K562 (cell line): ENCODE data around the gene BMS1. TPM values are rescaled to one million over a fixed set of nuclear protein-coding genes. Genes with fewer than 3 reads are reported as not detected.

Experiments
- ATAC-seq: fragments of 200-7000 bp; cut with Tn5 transposase; 3 replicates; pipeline ENCODE4 v1.9.1; 2020; ENCODE audit warnings: moderate library complexity
- BruUV-seq: library from RNA; stranded (reverse); fragments of 400-500 nt; replicated peaks from 2 replicates; lab custom pipeline; 2021; lab: Mats Ljungman, UMichigan
- CTCF ChIA-PET: fragments of 300-600 bp; formaldehyde crosslinking; extraction: SDS; loops from one replicate; lab custom pipeline; 2021; ENCODE audit warnings: low intra/inter-chr PET ratio; lab: Yijun Ruan, JAX
- POLR2A ChIA-PET: fragments of 300-600, 350-650 bp; sonication (Branson Sonifier 250); formaldehyde crosslinking; extraction: SDS; loops from one replicate; lab custom pipeline; 2021; ENCODE audit warnings: antibody characterized with exemption, inconsistent platforms; lab: Yijun Ruan, JAX
- DNase-seq, 4 experiments: peaks; one replicate each; pipeline versions ENCODE4 v3.0.0 to v3.0.0-alpha.2; 2011 to 2018; ENCODE audit warnings: low spot score in 3 of 4, mixed read lengths in 3 of 4; ENCODE audit errors: extremely low read depth in 1 of 4
- FAIRE-seq: peaks from 2 replicates; lab custom pipeline; 2011; peaks lifted over from hg19 to GRCh38; lab: Jason Lieb, UNC
- H2AFZ ChIP-seq: 2 replicates; pipeline ENCODE4 v1.6.0; 2011; ENCODE audit warnings: low read depth, low read length, control low read depth, inconsistent platforms
- H3K27ac ChIP-seq: fragments of 200-600 bp; 3 replicates; pipeline ENCODE4 v1.8.0; 2011; ENCODE audit warnings: low read depth, mild to moderate bottlenecking, control low read depth, inconsistent platforms, low read length, moderate library complexity, mixed read lengths; ENCODE audit errors: extremely low read depth
- H3K27me3 ChIP-seq, 2 experiments: fragments of 300-600 bp in 1 of 2; 2 replicates in 1 of 2; 3 replicates in 1 of 2; pipeline versions ENCODE4 v1.6.0 to v1.8.0; 2011; ENCODE audit warnings: inconsistent platforms in 2 of 2, low read length in 2 of 2, mild to moderate bottlenecking in 1 of 2, mixed read lengths in 1 of 2, moderate library complexity in 1 of 2; ENCODE audit not compliant: control insufficient read depth in 2 of 2, insufficient read depth in 2 of 2
- H3K36me3 ChIP-seq: fragments of 300-600 bp; 3 replicates; pipeline ENCODE4 v1.8.0; 2011; ENCODE audit warnings: mild to moderate bottlenecking, low read length, inconsistent platforms; ENCODE audit not compliant: control insufficient read depth, insufficient read depth
- H3K4me1 ChIP-seq, 2 experiments: fragments of 200-600 bp in 1 of 2; replicated peaks in 1 of 2; 2 replicates in 1 of 2; 3 replicates in 1 of 2; pipeline versions ENCODE4 v1.5.1 to v1.8.0; 2011; ENCODE audit warnings: inconsistent platforms in 2 of 2, low read length in 2 of 2, mild to moderate bottlenecking in 1 of 2, mixed read lengths in 1 of 2, moderate library complexity in 1 of 2; ENCODE audit not compliant: control insufficient read depth in 2 of 2, insufficient read depth in 2 of 2
- H3K4me2 ChIP-seq: 2 replicates; pipeline ENCODE4 v1.6.1; 2011; ENCODE audit warnings: low read length, control low read depth, inconsistent platforms, mixed read lengths; ENCODE audit not compliant: insufficient read depth
- H3K4me3 ChIP-seq: fragments of 200-600 bp; sonication (generic), shearing (Covaris generic); 2 replicates; pipeline ENCODE4 v1.5.1; 2016; ENCODE audit warnings: control low read depth, inconsistent platforms
- H3K79me2 ChIP-seq: fragments of 200-600 bp; 3 replicates; pipeline ENCODE4 v1.8.0; 2011; ENCODE audit warnings: low read length, inconsistent platforms; ENCODE audit not compliant: control insufficient read depth, insufficient read depth
- H3K9ac ChIP-seq, 2 experiments: 2 replicates each; pipeline versions ENCODE4 v1.6.0 to v1.6.1; 2011; ENCODE audit warnings: low read depth in 2 of 2, low read length in 2 of 2, control low read depth in 1 of 2, inconsistent platforms in 1 of 2, mild to moderate bottlenecking in 1 of 2, mixed read lengths in 1 of 2; ENCODE audit not compliant: insufficient read depth in 1 of 2
- H3K9me1 ChIP-seq: one replicate; pipeline ENCODE4 v1.6.0; 2011; ENCODE audit warnings: inconsistent platforms, mild to moderate bottlenecking, low read length, moderate library complexity; ENCODE audit not compliant: control insufficient read depth, insufficient read depth
- H3K9me3 ChIP-seq: replicated peaks from 2 replicates; pipeline ENCODE4 v1.5.1; 2011; ENCODE audit warnings: low read depth, low read length, inconsistent platforms; ENCODE audit not compliant: control insufficient read depth, insufficient read depth
- H4K20me1 ChIP-seq: replicated peaks from 2 replicates; pipeline ENCODE4 v1.6.1; 2011; ENCODE audit warnings: low read length, inconsistent platforms, mixed read lengths; ENCODE audit not compliant: control insufficient read depth, insufficient read depth
- BRCA1 ChIP-seq, 2 experiments: fragments of 450-650 bp in 1 of 2; sonication (generic) in 1 of 2; formaldehyde crosslinking in 1 of 2; IDR thresholded peaks; 2 replicates each; pipeline versions ENCODE4 v1.5.0 to v1.6.1; 2017 to 2020; ENCODE audit warnings: mild to moderate bottlenecking in 1 of 2, missing genetic modification reagents in 1 of 2
- CBX8 ChIP-seq: fragments of 200-600 bp; sonication (generic); IDR thresholded peaks from 2 replicates; pipeline ENCODE4 v1.6.1; 2012; ENCODE audit warnings: borderline replicate concordance, mixed run types, low read depth, mild to moderate bottlenecking, moderate library complexity, mixed read lengths, low read length, control low read depth, inconsistent platforms; ENCODE audit not compliant: poor library complexity, severe bottlenecking; ENCODE audit errors: extremely low read depth
- KLF16 ChIP-seq: IDR thresholded peaks from 2 replicates; pipeline ENCODE4 v1.6.1; 2016; ENCODE audit warnings: antibody characterized with exemption
- ZBTB40 ChIP-seq, 2 experiments: fragments of 450-650 bp in 1 of 2; sonication (generic) in 1 of 2; formaldehyde crosslinking in 1 of 2; IDR thresholded peaks; 2 replicates each; pipeline versions ENCODE4 v1.7.1 to v1.9.0; 2016 to 2022; ENCODE audit warnings: inconsistent platforms in 1 of 2, mild to moderate bottlenecking in 1 of 2, missing genetic modification reagents in 1 of 2
- ZC3H8 ChIP-seq: fragments of 450-650 bp; IDR thresholded peaks from 2 replicates; pipeline ENCODE4 v1.6.1; 2017
- WGBS: fragments of 100-300 bp; shearing (Covaris generic); methylation state at CpG from one replicate; pipeline ENCODE4 v1.1.6; 2016; ENCODE audit warnings: low coverage, mixed read lengths; ENCODE audit not compliant: insufficient coverage; ENCODE audit errors: missing lambda C conversion rate; 5-methylcytosine and 5-hydroxymethylcytosine counted together
- in situ Hi-C: fragments of 300-500 bp; cut with MboI; formaldehyde crosslinking; loops from 4 replicates; pipeline ENCODE4 v1.15.0; 2018; ENCODE audit warnings: inconsistent platforms, mixed read lengths
- intact Hi-C: fragments of 100-400 bp; cut with micrococcal nuclease; formaldehyde crosslinking; loops from 2 replicates; pipeline ENCODE4 v1.14.2; 2022
- polyA plus RNA-seq, 8 experiments: library from polyadenylated mRNA; depleted of rRNA in 4 of 8; stranded (reverse) in 5 of 8; unstranded in 3 of 8; fragments of >200 nt; fragmentation: Nextera tagmentation in 2 of 8; fragmentation: Illumina TruSeq in 1 of 8; extraction: Ambion mirVana in 2 of 8; extraction: Trizol in 1 of 8; gene quantifications; 2 replicates each; pipeline versions ENCODE4 v1.2.1 to v1.2.3, GENCODE V29; 2011 to 2014; ENCODE audit warnings: inconsistent platforms in 1 of 8, missing spikeins in 1 of 8
- total RNA-seq, 7 experiments: library from RNA; depleted of rRNA in 6 of 7; stranded (reverse); fragments of >200 nt in 6 of 7; fragmentation: Illumina TruSeq in 2 of 7; extraction: Trizol in 2 of 7; gene quantifications; 2 replicates each; pipeline versions ENCODE4 v1.2.1 to v1.2.3, GENCODE V29; 2011 to 2021; ENCODE audit warnings: low replicate concordance in 1 of 7

The BMS1 gene
- total and polyA plus RNA-seq, 9 of the 15 experiments (the other 6 are each of a cell fraction or from before 2014, with no cell fraction given), result 11.1 to 46.9 (median 32.7) TPM

- no peaks in the 10 kb centered on the region for H3K79me2 ChIP-seq
- H3K4me1 ChIP-seq, result peaks cover 0 to 11% of the 10 kb centered on the region in 2 experiments; a peak in 2 of 5 replicates
- no TSS peak for BruUV-seq
- H3K4me2 ChIP-seq, result no peak overlapping the region
- no peak overlapping the region for H3K4me3 ChIP-seq
- ATAC-seq (no peak), DNase-seq (no peak), FAIRE-seq (no peak)
- 33% methylated on average over 14 of the region's 14 CpGs for WGBS
- H3K27ac ChIP-seq, result no peak overlapping the region
- in situ Hi-C loops (no loop called here), intact Hi-C loops (no loop called here)
- no peaks in the 10 kb centered on the region for H3K9me1 ChIP-seq
- TF ChIP-seq BRCA1 (IDR thresholded peaks at IDR 0.05) (no peak), BRCA1 (CRISPR knock-in tag; IDR thresholded peaks at IDR 0.05) (no peak), CBX8 (no peak), KLF16 (no peak), ZC3H8 (no peak), ZBTB40 (IDR thresholded peaks at IDR 0.05) (no peak), ZBTB40 (CRISPR knock-in tag; IDR thresholded peaks at IDR 0.05) (no peak)
- no peaks in the 10 kb centered on the region for H4K20me1 ChIP-seq
- H3K27me3 ChIP-seq, result no peaks in the 10 kb centered on the region
- POLR2A ChIA-PET, result interaction anchor here (0.6 kb wide), 1 partner anchor 225 kb away, joined by 5 read pairs; no protein-coding TSS in a partner anchor
- H3K36me3 ChIP-seq, result peaks cover 13% of the 10 kb centered on the region; the same call in 2 of the 3 replicates
- no peak overlapping the region for H2AFZ ChIP-seq
- CTCF ChIA-PET, result no interaction called here
- H3K9ac ChIP-seq, result no peak overlapping the region
- H3K9me3 ChIP-seq, result no peaks in the 10 kb centered on the region
Measured at GRCh38 chr10:42836096-42836495, 53.5 kb downstream of the BMS1 start.
